ENCODE measurements around the gene ZSCAN22. TPM values are rescaled to one million over a fixed set of nuclear protein-coding genes. Genes with fewer than 3 reads are reported as not detected.
A peak's percentile ranks its signal among the peaks of the same experiment; 100 is the strongest.

The ZSCAN22 gene
- total RNA-seq, 1 experiment from 2014 or later, result not detected

- ChIA-PET POLR2A (ENCODE audit: unreplicated experiment) (interaction anchor here (0.6 kb wide), 1 partner anchor 169 kb away, joined by 3 read pairs; the partner anchor contains the start of gene CHMP2A), CTCF (no interaction called here)
- H3K9me2 ChIP-seq (ENCODE audit: insufficient read depth), result no peaks in the 10 kb centered on the region
- DNase-seq, result no peak
- peaks cover 11% of the 10 kb centered on the region for H4K20me1 ChIP-seq (ENCODE audit: insufficient read depth)
- TF ChIP-seq CTCF (conservative IDR thresholded peaks at IDR 0.05) (no peak), EZH2 (IDR thresholded peaks at IDR 0.05; ENCODE audit: low read depth) (no peak)
- no peaks in the 10 kb centered on the region for H3K9me3 ChIP-seq (ENCODE audit: insufficient read depth, low read depth)
- intact Hi-C loops (cut with micrococcal nuclease; ENCODE audit: unreplicated experiment), result no loop called here
- H3K27ac ChIP-seq, result peak overlapping the region; percentile 95
- peak overlapping the region; percentile 77 for H3K4me2 ChIP-seq
- BruUV-seq (replicated peaks), result no TSS peak
- H3K4me3 ChIP-seq, result peak overlapping the region; percentile 93
- peak overlapping the region; percentile 73 for H2AFZ ChIP-seq
- no peaks in the 10 kb centered on the region for H3K36me3 ChIP-seq (ENCODE audit: low read depth)
- no peaks in the 10 kb centered on the region for H3K27me3 ChIP-seq (ENCODE audit: insufficient read depth, low read depth)
- H3K79me2 ChIP-seq (ENCODE audit: low read depth), result peaks cover 67% of the 10 kb centered on the region
- H3F3A ChIP-seq (ENCODE audit: insufficient read depth, low read depth), result peaks cover 8% of the 10 kb centered on the region; the same call in 1 of the 2 replicates
- H3K4me1 ChIP-seq (replicated peaks; ENCODE audit: insufficient read depth), result peaks cover 22% of the 10 kb centered on the region
Observed at GRCh38 chr19:58385891-58386575, 59.2 kb downstream of the ZSCAN22 start.

GRCh38 chr19:58386576-58387337 lies 60.0 kb downstream of the ZSCAN22 start, which contains the start of gene RPS5:
RPS5 (plus strand) TSS chr19:58387269; CDS start chr19:58388138, 869 bp downstream.
- Histone ChIP-seq H3K27ac (peak within 1 kb of the TSS; percentile 95), H2AFZ (peak within 1 kb of the TSS; percentile 73), H3K4me2 (peak within 1 kb of the TSS; percentile 90), H3K9me2 (ENCODE audit: insufficient read depth) (no peaks in the 10 kb centered on the region), H3K4me3 (peak within 1 kb of the TSS; percentile 93), H3F3A (ENCODE audit: insufficient read depth, low read depth) (peaks cover 9% of the 10 kb centered on the region; the same call in 1 of the 2 replicates), H4K20me1 (ENCODE audit: insufficient read depth) (peaks cover 15% of the 10 kb centered on the region), H3K79me2 (ENCODE audit: low read depth) (peaks cover 68% of the 10 kb centered on the region), H3K4me1 (replicated peaks; ENCODE audit: insufficient read depth) (peaks cover 22% of the 10 kb centered on the region), H3K36me3 (ENCODE audit: low read depth) (no peaks in the 10 kb centered on the region), H3K9me3 (ENCODE audit: insufficient read depth, low read depth) (no peaks in the 10 kb centered on the region), H3K27me3 (ENCODE audit: insufficient read depth, low read depth) (no peaks in the 10 kb centered on the region)
- intact Hi-C loops (cut with micrococcal nuclease; ENCODE audit: unreplicated experiment), result no loop called here
- TF ChIP-seq CTCF (conservative IDR thresholded peaks at IDR 0.05), result no peak
- TF ChIP-seq EZH2 (IDR thresholded peaks at IDR 0.05; ENCODE audit: low read depth), result no peak
- DNase-seq, result peak; percentile 90 to 91
- ChIA-PET POLR2A (ENCODE audit: unreplicated experiment) (interaction anchor here (0.6 kb wide), 1 partner anchor 168 kb away, joined by 3 read pairs; the partner anchor contains the start of gene CHMP2A), CTCF (no interaction called here)
- BruUV-seq (replicated peaks), result TSS peak; percentile 74

GRCh38 chr19:58387338-58388174 lies 60.8 kb downstream of the ZSCAN22 start:
- CTCF ChIA-PET, result no interaction called here

More at GRCh38 chr19:58387338-58388174, 60.8 kb downstream of the ZSCAN22 start:
- TF ChIP-seq EZH2 (IDR thresholded peaks at IDR 0.05; ENCODE audit: low read depth) (no peak), CTCF (conservative IDR thresholded peaks at IDR 0.05) (no peak)
- H3K27ac ChIP-seq, result peak overlapping the region; percentile 95; the same call in 1 of the 2 replicates
- POLR2A ChIA-PET (ENCODE audit: unreplicated experiment), result no interaction called here
- DNase-seq, result no peak
- no peak overlapping the region for H2AFZ ChIP-seq
- H3K27me3 ChIP-seq (ENCODE audit: insufficient read depth, low read depth), result no peaks in the 10 kb centered on the region
- H3K79me2 ChIP-seq (ENCODE audit: low read depth), result peaks cover 65% of the 10 kb centered on the region
- H3F3A ChIP-seq (ENCODE audit: insufficient read depth, low read depth), result peaks cover 17% of the 10 kb centered on the region; the same call in 1 of the 2 replicates
- no peaks in the 10 kb centered on the region for H3K36me3 ChIP-seq (ENCODE audit: low read depth)
- TSS peak; percentile 45 for BruUV-seq (replicated peaks)
- H3K4me3 ChIP-seq, result peak overlapping the region; percentile 93
- intact Hi-C loops (cut with micrococcal nuclease; ENCODE audit: unreplicated experiment), result no loop called here
- H3K4me1 ChIP-seq (replicated peaks; ENCODE audit: insufficient read depth), result peaks cover 22% of the 10 kb centered on the region
- peaks cover 19% of the 10 kb centered on the region for H4K20me1 ChIP-seq (ENCODE audit: insufficient read depth)
- H3K9me2 ChIP-seq (ENCODE audit: insufficient read depth), result no peaks in the 10 kb centered on the region
- H3K4me2 ChIP-seq, result peak overlapping the region; percentile 90
- H3K9me3 ChIP-seq (ENCODE audit: insufficient read depth, low read depth), result no peaks in the 10 kb centered on the region

Measured in PC-9 (cell line).